Activated CD4-positive, CD25-positive, alpha-beta regulatory T cell treated with anti-CD3 and anti-CD28 coated beads, Interleukin-2, amount 50 U/mL, for 72 hours (primary cell): ENCODE data around the gene ADAM12.

Experiments
- DNase-seq: peaks from one replicate; pipeline ENCODE4 v3.0.0; 2021

ADAM12 gene, protein sequence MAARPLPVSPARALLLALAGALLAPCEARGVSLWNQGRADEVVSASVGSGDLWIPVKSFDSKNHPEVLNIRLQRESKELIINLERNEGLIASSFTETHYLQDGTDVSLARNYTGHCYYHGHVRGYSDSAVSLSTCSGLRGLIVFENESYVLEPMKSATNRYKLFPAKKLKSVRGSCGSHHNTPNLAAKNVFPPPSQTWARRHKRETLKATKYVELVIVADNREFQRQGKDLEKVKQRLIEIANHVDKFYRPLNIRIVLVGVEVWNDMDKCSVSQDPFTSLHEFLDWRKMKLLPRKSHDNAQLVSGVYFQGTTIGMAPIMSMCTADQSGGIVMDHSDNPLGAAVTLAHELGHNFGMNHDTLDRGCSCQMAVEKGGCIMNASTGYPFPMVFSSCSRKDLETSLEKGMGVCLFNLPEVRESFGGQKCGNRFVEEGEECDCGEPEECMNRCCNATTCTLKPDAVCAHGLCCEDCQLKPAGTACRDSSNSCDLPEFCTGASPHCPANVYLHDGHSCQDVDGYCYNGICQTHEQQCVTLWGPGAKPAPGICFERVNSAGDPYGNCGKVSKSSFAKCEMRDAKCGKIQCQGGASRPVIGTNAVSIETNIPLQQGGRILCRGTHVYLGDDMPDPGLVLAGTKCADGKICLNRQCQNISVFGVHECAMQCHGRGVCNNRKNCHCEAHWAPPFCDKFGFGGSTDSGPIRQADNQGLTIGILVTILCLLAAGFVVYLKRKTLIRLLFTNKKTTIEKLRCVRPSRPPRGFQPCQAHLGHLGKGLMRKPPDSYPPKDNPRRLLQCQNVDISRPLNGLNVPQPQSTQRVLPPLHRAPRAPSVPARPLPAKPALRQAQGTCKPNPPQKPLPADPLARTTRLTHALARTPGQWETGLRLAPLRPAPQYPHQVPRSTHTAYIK

DNA sequence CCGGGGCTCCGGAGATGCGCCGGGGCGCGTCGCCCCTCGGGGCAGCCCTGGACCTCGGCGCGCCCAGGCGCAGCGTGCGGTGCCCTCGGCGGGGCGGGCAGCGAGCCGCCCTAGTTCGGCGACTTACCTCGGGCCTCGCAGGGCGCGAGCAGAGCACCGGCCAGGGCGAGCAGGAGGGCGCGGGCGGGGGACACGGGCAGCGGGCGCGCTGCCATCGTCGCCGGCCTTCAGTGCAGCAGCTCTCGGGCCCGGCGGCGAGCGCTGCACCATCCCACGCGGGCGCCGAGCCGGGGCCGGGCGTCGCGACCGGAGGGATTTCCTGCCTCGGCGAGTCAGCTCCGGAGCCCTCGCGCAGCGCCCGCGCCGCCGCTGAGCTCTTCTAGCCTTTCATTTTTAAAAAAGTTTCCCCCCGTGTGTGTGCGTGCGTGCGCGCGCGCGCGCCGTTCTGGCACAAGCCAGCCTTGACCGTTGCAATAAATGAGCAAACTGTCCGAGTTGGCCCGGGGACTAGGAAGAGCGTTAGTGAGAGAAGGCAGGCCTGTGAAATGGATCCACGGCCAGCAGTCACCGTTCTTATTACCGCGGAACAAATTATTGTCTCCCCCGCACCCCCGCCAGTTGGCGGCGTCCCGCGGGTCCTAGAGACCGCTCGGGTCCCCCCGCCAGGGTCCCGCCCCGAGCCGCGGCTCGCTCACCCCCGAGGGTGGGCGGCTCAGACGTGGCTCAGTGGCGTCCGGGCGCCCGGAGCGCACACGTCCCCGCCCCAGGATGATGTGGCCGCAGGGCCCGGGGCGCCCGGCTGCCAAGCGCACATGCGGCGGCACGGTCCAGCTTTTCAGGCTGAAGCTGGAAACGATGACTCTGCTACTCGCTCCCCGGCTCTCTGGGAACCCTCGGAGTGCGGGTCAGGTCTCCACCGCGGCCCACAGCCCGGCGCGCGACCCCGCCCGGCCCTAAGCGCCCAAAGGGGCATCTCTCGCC lies at the start of gene ADAM12:
TSS of gene ADAM12 (minus strand) at position 547 of the 981 bp plus-strand sequence. CDS start at position 215, 332 bp downstream.
- no peak for DNase-seq

DNA sequence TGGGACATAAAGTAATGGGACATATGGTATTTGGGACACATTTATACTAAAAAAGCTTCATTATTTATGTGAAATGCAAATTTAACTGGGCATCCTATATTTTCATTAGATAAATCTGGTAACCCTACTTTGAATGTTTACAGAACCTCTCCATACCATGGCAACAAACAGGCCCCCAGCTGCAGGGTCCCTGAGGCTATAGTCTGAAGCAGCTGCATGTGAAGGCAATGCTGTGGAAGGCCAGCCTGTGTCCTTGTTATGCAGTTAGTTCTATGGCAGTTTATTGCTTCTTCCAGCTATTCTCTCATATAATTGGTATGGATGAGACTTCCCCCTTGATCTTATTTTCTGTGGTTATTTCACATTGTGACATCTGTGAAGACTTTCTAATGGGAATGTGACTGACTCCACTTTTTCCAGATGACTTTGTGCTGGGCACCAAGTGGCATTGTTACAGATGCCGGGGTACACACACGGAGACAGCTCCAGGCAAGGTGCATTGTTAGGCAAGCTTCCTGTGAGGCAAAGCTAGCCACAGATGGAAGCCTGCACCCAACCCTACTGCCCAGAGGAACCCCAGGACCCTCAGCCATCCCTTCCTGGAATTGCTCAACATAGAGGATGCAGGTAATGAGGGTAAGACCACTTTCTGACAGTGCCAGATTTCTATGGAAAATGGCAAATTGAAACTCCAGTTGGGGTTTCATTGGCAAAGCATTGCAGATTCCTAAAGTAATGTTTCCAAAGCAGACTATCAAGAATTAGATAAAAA lies 49.5 kb upstream of the ADAM12 start:
- DNase-seq = no peak

DNA sequence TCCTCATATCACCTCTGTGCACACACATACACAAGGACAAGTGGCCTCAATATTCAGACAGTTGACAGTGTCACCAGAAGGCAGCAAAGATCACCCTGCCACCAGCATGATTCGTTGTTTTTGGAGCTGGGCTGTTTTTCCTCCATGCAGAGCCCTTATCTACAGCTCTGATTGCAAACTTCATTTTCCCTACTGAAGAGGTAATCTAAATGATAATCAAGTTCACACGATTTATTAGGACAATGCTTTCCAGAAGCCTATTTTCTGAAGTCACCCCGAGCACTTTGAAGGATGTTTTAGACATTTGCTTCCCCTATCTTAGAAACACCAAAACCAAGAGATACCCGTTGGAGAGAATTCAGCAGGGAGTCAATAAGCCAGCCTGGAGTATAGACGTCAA lies 46.0 kb upstream of the ADAM12 start:
- no peak for DNase-seq

DNA sequence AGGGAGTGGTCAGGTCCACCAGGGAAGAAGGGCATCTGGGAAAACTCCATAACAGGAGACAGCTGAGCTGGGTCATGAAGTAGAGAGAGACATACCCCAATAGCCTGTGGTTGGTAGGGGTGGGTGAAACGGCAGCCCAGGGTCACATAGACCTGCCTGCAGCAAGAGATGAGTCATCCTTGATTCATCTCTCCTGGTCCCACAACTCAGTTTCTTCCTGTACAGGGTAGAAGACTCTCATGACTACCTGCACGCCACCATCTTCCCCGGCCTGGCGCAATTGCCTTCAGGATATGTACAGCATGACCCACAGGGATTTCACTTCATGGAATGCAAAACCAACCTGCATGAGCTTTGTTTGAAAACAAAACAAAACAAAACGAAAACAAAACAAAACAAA lies 45.1 kb upstream of the ADAM12 start:
- DNase-seq = no peak

DNA sequence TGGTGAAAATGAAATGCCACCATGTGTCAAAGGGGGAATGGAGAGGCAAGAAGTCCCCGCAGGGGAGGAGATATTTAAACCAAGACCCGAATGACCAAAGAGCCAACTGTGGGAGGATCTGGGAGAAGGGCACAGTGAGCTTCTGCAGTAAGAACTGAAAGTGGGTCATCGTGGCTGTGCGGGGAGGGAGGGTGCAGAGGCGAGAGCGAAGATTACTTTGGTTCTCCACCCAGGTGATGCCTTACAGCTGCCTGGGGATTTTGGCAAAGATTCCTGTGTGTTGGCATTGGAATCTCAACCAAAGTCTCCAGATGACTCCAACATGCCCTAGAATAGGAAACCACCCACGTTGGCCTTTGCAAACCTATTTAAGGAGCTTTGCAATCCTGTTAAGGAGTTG lies 44.2 kb upstream of the ADAM12 start:
- no peak for DNase-seq

DNA sequence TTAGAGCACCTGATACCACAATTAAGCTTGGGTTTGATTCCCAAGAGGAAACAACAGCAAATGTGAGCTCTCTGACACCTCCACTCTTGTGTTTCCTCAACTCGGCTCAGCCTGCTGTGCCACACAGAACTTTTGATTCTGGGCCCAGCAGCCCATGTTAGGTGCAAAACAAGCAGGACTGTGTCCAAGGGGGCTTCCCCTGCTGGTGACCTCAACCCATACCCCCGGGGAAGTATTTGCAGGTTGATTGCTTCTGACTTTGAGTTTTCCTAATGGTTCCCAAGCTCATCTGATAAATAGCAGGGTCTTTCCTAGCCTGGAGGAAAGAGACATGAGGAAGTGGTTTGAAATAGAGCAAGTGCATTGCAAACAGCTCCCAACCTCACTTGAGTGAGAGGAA lies 43.5 kb upstream of the ADAM12 start:
- no peak for DNase-seq

DNA sequence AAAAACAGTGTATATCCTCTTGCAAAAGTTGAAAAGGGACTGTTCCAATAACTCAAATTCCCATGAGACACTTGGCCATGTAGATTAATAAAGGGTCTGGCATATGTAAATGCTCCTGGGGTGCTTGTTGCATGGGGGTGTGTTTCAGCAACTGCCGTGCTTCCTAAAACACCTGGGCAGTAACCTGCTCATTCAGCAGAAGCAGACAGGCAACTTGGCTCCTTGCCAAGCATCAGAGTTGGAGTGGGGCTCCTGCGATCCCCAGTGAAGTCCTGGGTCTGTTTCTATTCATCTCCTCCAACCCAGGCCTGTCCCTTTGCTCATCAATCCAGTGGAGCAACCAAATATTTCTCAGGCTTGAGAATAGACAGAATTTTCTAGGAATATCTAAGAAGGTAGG lies 42.2 kb upstream of the ADAM12 start:
- DNase-seq = no peak

DNA sequence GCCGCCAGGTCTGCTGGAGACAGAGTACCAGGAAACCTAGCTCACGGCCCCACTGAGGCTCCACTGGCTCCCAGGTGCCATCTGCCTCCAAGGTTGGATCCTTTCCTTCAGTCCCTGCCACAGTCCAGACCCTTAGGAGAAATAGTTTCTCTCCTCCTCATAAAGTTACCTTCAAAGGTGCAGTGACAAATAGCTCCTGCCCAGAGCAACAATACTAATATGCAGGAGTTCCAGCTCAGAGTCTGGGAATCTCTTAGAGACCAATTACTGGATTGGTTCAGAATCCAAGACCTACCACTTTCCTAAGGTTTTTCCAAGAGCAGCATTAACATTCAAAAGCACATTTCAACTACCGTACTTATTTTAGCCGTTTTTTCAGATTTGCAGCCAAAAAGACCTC lies 41.0 kb upstream of the ADAM12 start:
- no peak for DNase-seq

DNA sequence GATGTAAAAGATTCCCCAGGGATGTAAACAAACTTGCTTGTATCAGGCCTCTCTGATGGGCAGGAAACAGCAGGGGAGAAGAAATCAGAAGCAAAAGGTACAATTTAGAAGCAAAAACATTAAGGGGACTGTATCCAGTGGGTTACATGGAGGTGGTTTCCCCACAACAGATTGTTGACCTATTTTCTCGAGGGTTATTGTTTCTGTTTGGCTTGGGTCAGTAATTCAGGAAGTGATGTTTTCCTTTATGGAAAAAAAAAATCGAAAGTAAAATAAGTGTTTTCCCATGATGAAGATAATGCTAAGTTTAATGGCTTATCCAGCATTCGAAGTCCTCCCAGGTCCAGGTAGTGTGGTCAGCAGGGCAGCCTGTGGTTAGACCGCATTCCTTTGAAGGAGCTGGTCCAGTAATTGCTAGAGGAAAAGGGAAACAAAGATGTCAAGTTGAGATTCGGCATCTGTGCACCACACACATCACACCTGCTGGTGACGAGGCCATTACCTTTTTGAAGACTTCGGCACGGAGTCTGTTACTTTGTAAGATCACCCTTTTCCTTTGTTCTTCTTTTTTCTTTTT lies 37.3 kb upstream of the ADAM12 start:
- DNase-seq = no peak

DNA sequence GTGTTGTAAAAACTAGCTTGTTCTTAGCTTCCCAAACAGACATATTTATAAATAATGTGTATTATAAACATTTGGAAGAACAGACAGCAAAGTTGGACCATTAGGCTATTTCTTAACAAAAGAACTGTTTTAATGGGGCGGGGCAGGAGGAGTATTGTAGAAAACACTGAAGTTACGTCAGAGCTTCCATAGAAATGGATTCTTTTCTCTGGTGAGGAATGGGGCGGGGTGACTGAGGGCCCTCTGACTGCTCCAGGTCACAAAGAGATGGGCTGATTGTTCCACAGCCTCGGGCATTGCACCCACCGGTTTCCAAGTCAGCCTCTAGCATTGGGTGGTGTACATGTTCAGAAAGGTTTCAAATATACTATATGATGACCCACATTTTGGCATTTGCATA lies 36.8 kb upstream of the ADAM12 start:
- no peak for DNase-seq

DNA sequence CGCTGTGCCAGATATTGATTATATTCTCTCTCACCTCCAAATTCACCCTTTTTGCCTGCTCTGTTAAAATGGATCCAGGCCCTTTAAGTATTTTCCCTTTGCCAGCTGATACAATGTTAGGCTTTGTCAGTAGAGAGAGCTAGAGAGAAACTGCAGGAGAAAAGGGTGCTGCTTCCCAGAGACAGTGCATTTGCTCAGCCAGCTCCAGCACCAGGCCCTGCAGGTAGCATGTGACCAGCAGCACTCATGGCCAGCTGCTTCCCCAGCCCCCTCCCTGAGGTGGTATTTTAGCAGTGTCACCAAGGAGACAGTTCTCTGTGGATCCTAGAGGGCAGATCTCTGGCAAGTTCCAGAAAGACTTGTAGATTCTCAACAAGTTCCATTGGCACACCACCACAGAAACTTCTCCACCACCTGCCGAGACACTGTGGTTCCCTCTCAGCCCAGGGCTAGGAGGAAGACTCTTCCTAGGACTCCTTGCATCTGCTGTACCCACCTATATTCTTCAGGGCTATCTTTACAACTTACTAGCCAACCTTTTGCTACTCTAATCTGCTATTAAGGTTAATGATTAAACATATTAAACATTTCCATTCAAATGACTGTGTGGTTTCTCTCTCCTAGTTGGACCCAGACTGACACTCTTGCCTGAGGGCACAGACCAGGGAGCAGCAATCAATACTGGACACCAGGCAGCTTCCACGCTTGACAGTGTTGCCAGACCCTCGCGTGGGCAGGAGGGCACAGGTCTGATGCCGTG lies 35.6 kb upstream of the ADAM12 start:
- no peak for DNase-seq

DNA sequence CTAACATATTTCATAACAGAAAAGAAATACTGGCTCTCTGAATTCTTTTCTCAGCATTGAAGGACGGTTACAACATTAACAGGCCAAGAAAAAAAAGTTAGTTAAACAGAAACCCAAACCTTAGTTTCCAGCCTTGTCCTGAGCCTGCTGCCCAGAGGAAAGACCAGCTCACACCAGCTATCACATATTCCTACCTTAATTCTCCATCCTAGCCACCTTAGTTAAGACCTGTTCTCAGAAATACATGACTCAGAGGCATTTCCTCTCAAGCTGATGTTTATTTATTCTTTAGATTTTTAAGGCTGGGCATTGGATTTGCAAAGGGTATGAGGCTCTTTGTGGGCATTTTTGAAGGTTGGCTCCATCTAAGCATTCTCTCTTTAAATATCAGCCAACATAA lies 34.3 kb upstream of the ADAM12 start:
- no peak for DNase-seq

DNA sequence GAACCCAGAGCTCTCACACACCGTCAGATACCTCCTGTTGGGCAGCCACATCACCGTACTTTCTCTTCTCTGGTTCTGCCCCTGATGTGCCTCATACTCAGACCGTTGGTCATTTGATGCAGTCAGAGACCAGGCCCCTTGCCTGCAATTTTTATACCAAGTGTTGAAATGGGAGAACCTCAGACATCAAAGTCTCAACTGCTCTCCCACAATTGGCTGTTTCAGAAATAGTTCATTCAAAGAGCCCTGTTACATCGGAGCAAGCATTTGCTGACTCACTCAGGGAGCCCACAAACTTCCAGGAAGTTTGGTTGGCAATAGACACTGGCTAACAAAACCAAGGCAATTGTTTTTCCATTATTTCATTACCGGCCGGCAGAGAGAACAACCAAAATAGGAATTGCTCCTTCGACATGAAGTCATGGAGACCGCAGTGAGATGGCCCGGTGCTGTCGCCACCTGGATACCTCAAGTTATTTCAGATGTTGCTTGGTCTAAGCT lies 33.5 kb upstream of the ADAM12 start:
- no peak for DNase-seq

DNA sequence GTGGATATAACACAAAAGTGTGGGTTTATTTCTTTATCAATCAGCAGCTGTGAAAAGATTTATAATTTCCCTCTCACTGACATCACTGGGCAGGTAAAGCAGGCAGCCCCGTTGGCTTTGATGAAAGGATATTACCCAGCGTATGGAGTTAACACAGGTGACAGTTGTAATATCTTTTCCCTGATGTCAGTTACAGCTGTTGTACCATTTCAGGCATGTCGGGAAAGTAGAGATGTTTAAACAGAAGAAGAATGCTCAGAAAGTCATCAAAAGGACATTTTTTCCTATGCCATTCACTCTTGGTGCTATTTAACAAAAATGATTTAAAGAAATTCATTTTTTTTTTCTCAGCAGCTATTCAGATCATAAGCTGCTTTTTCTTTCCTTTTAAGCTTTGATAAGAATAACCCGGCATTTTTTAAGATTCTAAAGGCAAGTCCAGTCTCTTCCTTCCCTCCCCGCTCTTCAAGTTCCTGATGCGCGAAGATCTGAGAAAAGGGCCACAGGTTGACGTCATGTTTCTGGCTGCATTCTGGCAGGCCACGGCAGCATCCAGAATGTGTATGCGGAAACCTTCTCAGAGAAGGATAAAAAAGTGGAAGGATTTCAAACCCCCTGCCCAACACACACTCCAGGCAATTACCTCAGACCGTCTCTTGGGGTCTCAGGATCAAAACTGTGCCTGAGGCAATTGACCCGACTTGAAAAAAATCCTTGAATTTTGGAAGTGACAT lies 32.5 kb upstream of the ADAM12 start:
- no peak for DNase-seq

DNA sequence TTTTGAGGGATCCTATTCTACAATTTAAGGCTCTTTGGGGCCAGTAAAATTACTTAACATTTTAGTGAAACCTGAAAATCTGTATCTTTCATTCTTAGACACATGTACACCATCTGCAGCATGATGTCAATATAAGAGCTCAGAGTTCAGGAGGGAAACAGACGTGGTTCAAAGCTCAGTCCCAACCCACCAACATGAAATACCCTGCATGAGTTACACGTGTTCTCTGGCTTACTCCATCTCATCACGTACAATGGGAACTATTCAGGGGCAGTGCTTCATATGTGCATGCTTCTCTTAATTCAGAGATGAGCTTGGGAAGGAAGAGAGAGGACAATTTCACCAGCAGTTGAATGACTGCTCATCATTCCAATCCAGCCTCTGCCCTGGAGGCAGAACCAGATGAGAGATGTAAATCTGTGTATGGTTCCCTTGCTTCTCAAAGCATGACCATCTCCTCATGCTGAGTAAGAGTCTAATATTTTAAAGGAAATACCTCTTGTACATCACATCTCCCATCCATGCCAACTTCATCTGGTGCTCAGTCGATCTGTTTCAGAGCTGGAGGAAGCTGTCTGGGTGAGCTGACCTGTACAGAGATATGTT lies 29.0 kb upstream of the ADAM12 start:
- DNase-seq = no peak

DNA sequence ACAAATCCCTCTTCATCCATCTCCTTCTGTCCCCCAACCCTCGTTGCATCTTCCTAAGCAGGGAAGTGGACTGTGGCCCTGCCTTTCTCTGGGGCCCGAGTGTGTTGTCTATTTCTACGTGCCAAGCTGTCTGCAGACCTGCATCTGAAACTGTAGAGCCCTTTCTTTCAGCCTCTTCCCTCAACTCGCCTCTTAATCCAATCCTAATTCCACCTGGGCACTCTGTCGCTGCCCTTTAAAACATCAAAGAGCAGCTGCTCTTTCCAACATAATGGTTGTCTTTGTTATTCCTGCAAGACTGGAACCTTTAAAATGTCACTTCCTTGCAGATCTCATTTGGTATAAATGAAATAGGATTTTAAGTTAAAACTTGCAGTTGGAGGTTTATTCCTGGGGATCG lies 21.5 kb upstream of the ADAM12 start:
- no peak for DNase-seq

DNA sequence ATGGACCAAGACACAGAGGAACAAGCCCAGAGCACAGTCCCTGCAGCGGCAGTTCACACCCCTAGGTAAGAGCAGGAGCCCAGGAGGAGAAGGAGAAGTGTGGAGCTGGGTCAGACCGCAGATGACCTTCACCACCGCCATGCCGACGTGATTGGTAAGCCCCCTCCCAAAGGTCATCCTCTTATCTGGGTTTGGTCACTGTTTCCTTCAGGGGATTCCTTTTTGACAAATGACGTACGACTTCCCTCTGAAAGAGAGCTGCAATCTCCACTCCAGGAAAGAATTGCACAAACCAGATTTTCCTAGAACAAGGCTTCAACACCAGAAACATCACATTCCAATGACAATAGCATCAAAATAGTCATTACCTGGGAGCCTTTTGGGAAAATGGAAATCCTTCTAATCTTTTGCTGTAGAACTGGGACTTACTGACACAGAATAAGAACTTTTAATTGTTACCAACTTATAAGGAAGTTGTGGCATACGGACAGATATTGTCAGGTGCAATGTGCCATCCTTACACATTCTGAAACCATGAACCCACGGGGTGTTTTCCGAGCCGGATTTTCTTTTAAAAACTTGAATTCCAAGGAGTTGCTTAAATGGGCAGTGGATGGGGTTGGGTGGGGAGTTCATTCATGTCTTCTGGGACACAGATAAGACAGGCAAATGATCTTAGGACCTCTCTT lies 20.8 kb upstream of the ADAM12 start:
- DNase-seq = no peak

DNA sequence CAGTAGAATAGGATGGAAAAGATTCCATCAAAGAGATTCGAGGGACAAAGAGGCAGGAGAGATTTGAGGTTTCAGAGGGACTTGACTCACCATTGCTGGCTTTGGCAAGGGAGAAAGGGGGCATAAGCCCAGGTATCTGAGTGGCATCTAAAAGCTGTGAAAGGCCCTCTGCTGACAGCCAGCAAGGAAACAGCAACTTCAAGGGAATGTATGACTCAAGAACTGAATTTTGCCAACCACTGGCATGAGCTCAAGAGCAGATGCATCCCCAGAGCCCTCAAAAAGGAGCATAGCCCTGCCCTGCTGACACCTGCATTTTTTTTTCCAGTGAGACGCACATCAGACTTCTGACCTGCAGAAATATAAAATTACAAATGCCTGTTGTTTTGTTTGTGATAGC lies 19.6 kb upstream of the ADAM12 start:
- DNase-seq = no peak

DNA sequence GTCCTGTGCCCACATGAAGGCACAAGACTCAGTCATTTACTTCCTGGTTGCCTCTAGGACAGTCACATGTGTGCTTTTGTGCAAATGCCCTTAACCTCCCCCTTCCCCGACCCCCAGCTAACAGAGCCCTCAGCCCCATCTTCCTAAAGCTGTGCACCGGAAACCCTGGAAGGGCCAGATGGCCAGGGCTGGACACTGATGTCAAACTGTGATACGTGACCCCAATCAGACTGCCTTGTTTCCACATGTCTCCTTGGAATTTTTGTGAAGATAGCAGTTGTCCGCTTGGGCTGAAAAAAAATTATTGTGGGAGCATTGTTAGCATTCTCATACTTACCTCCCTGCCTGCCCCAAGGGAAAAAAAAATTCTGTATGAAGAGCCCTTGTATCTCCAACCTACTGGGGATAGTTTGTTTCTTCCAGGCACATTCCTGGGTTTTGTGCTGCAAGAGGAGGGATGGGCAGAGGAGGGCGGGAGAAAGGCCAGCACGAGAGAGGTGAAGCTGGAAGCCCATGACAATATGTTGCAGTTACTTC lies 17.0 kb upstream of the ADAM12 start:
- no peak for DNase-seq
